GM12801 (cell line): Measurements from ENCODE around the gene RBFOX1.

Experiments
- TF ChIP-seq, protein P1 (sequence below): IDR thresholded peaks from one replicate; pipeline ENCODE4 v1.5.1; 2011; ENCODE audit warnings: control low read depth; ENCODE audit not compliant: insufficient read length; ENCODE audit errors: extremely low read depth

The RBFOX1 gene

DNA sequence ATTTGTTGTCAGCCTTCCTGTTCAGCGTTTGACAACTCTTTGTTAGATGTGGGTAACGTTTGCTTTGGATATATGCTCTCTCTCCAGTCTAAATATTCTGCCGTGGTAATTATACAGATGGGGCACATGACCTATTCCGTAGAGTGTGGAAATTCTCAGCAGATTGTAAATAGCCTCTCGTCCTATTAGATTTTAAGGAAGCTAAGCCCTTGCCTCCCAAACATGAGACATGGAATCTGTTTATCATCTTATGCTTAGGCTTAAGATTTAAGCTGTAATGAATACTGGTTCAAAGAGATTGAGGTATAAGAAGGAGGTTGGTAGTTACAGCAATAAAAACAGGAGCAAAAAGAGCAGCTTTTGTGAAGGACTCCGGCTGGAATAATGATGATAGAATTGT lies 87.4 kb downstream of the RBFOX1 start:
- TF ChIP-seq, protein P1, sequence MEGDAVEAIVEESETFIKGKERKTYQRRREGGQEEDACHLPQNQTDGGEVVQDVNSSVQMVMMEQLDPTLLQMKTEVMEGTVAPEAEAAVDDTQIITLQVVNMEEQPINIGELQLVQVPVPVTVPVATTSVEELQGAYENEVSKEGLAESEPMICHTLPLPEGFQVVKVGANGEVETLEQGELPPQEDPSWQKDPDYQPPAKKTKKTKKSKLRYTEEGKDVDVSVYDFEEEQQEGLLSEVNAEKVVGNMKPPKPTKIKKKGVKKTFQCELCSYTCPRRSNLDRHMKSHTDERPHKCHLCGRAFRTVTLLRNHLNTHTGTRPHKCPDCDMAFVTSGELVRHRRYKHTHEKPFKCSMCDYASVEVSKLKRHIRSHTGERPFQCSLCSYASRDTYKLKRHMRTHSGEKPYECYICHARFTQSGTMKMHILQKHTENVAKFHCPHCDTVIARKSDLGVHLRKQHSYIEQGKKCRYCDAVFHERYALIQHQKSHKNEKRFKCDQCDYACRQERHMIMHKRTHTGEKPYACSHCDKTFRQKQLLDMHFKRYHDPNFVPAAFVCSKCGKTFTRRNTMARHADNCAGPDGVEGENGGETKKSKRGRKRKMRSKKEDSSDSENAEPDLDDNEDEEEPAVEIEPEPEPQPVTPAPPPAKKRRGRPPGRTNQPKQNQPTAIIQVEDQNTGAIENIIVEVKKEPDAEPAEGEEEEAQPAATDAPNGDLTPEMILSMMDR = no peak

DNA sequence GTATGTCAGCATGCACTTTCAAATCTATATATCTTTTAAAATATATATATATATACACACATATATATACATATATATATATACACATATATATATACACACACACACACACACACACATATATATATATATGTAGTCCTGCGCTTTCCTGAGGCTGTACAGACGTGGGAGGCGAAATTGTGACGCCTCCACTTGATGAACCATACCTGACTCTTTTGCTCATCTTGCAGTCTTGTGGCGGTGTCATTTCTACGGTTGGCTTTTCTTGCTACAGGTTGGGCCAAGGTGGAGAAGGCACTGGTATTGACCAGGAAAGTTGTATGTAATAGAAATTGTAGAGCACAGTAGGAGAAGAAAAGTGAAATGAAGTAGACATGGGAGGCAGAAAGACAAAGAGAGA lies 88.2 kb downstream of the RBFOX1 start:
- TF ChIP-seq, protein P1 = no peak

DNA sequence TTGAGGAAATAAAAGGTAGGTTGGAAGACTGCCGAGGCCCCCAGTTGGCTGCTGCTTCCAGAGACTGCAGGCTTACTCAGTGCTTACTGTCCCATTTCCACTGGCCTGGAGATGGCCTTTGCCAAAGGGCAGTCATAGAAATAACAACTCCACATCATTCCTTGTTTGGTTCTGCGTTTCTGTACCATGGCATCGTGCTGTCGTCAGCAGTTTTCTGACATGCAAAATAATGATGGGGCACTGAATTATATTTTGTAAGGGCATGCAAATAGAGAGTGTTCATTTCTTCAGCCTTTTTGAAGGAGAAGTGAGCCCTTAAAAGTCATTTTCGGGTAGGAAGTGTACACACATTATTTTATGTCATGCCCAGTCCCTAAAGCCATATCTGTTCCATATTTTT lies 88.9 kb downstream of the RBFOX1 start:
- TF ChIP-seq, protein P1 = no peak

DNA sequence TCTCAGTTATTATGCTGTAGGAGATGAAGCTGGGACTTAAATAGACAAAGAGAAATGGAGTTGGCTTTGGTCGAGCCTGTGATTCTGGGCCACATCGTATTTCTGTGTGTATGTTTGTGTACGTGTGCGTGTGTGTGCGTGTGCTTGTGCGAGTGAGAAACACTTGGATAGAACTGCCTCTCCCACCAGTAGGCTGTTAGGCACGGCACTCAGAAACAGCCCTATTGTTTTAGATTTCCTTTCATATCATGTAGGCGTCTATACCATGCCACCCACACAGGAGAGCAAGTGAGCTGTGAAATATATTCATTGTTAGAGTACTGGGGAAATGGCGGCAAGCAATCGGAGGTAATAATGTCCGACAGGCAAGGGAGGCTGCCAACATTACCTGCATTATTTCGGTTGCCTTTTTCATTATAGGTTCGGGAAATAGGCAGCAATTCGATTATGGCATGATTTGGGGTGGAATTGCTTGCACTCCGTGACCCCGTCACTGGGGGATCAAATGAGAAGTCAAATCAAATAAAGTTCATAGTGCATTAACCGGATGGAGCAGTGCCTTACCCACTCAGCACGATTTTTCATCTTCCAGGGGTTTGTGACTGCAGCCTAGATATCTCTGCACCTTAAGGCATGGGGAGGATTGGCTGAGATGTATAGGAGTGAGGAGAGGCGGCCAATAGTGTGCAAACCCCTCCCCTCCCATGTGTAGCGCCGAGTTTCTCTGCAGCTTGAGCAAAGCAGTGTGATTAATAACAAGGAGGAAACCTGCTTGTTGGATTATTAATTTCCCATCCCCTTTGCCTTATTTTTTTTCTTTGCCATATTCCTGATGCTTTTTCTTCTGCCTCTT lies 89.6 kb downstream of the RBFOX1 start:
- TF ChIP-seq, protein P1 = no peak

DNA sequence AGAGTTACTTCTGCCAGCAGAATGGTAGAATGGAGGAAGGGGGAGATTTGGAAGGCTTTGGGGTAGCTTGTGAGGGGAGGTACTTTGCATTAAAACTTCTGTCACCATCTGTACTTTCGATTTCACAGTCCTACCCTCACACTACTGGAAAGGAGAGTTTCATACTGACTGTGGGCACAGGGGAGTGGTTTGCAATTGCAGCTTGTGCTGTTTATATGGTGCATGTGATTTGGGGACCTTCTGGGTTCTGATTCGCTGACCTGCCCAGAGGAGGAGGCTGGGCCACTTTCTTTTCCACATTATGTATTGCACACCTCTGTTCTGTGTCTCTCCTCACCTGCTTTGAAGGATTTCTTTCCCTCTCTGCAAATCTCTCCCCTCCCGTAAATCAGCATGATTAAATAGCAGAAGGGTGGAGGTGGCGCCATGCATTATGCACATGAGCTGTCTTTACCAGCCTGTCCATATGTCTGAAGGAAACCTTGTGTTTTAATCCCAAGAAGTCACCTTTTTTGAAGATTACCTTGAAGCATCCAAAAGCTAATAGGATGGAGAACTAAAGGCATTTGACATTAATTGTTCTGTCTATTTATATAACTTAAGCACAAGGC lies 90.9 kb downstream of the RBFOX1 start:
- TF ChIP-seq, protein P1 = no peak

DNA sequence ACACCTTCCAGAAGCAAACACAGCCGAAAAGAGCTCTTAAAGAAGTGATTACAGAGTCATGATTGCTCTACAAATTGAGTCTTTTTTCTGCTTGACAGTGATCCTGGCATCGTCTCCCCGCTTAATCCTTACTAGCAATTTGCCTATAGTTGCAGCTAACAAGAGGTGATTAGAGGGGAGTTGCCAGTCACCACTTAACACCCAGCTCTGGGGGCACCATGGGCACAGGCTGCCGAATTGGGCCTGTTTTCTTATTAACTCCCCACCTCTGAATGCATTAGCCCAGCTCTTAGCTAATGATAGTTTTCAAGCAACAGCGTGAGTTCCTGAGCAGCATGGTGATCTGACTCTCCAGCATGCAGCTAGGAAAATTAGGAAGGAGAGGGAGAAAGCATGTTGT lies 93.5 kb downstream of the RBFOX1 start:
- TF ChIP-seq, protein P1 = no peak

DNA sequence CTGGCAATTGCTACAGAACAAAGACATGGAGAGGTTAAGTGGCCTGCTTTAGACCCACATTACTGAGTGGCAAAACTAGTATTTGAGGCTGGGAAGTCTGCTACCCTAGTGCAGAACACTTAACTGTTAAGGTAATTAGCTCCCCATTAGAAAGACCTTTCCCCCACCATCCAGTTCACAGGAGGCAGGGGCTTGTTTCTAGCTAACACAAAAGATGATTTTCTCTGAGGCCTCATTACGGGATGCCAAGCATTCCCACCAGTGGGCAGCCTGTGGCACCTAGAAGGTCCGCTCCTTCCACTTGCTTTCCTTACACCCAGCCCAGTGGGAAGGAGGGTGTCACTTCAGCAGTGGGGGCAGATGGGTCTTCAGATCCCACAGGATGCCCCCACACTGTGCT lies 99.1 kb downstream of the RBFOX1 start:
- TF ChIP-seq, protein P1 = no peak
